SK-N-MC (cell line): ENCODE results near the gene TPRN.

Experiments
- DNase-seq: peaks from one replicate; pipeline ENCODE4 v3.0.0-alpha.2; 2011; ENCODE audit warnings: low read depth, low spot score
- H3K27ac ChIP-seq: fragments of 200-600 bp; sonication (generic); 2 replicates; pipeline ENCODE4 v1.5.1; 2016; ENCODE audit warnings: mixed run types
- H3K36me3 ChIP-seq: fragments of 200-600 bp; sonication (generic); 2 replicates; pipeline ENCODE4 v1.6.1; 2017; ENCODE audit warnings: antibody characterized with exemption, low read length, mixed read lengths; ENCODE audit not compliant: insufficient read depth
- H3K4me3 ChIP-seq: fragments of 200-600 bp; sonication (generic); 2 replicates; pipeline ENCODE4 v1.5.1; 2016
- H3K9ac ChIP-seq: fragments of 200-600 bp; sonication (generic); 2 replicates; pipeline ENCODE4 v1.8.0; 2017; ENCODE audit warnings: mixed run types, mixed read lengths; ENCODE audit not compliant: insufficient read length
- H3K9me3 ChIP-seq: fragments of 200-600 bp; sonication (generic); 2 replicates; pipeline ENCODE4 v1.6.1; 2017; ENCODE audit warnings: low read depth, mild to moderate bottlenecking, antibody characterized with exemption, low read length, moderate library complexity, mixed read lengths
- EZH2 ChIP-seq: fragments of 200-600 bp; sonication (generic); IDR thresholded peaks from one replicate; pipeline ENCODE4 v1.6.1; 2017; ENCODE audit warnings: antibody characterized with exemption
- FOXP2 ChIP-seq: optimal IDR thresholded peaks from 2 replicates; pipeline ENCODE3; 2011; ENCODE audit warnings: mild to moderate bottlenecking, moderate library complexity; ENCODE audit not compliant: insufficient read depth; ENCODE audit errors: extremely low read length, control extremely low read depth
- POLR2AphosphoS5 ChIP-seq: IDR thresholded peaks from 2 replicates; pipeline ENCODE4 v1.6.1; 2012; ENCODE audit warnings: mild to moderate bottlenecking, low read depth, low read length, borderline replicate concordance

The TPRN gene

GRCh38 chr9:137182836-137183235, 17.7 kb downstream of the TPRN start:
- DNase-seq: no peak
- H3K27ac ChIP-seq: no peak overlapping the region
- peaks cover 8% of the 10 kb centered on the region; the same call in 1 of the 2 replicates for H3K36me3 ChIP-seq

GRCh38 chr9:137181680-137182079, 18.9 kb downstream of the TPRN start:
- no peak for DNase-seq
- no peak for TF ChIP-seq EZH2
- no peak for TF ChIP-seq POLR2AphosphoS5
- TF ChIP-seq FOXP2: no peak
- Histone ChIP-seq H3K9me3 (no peaks in the 10 kb centered on the region), H3K36me3 (peaks cover 8% of the 10 kb centered on the region; the same call in 1 of the 2 replicates), H3K9ac (no peak overlapping the region), H3K27ac (no peak overlapping the region), H3K4me3 (no peak overlapping the region)

More at GRCh38 chr9:137182836-137183235, 17.7 kb downstream of the TPRN start:
- Histone ChIP-seq H3K4me3 (no peak overlapping the region), H3K9me3 (no peaks in the 10 kb centered on the region), H3K9ac (no peak overlapping the region)
- TF ChIP-seq EZH2 (no peak), FOXP2 (no peak)

GRCh38 chr9:137180491-137180890, 20.1 kb downstream of the TPRN start:
- Histone ChIP-seq H3K9me3 (no peaks in the 10 kb centered on the region), H3K27ac (no peak overlapping the region), H3K36me3 (peaks cover 8% of the 10 kb centered on the region; the same call in 1 of the 2 replicates), H3K4me3 (no peak overlapping the region), H3K9ac (no peak overlapping the region)
- no peak for DNase-seq
- TF ChIP-seq POLR2AphosphoS5 (no peak), EZH2 (no peak), FOXP2 (no peak)

GRCh38 chr9:137179761-137180160, 20.8 kb downstream of the TPRN start:
- no peak overlapping the region for H3K27ac ChIP-seq
- H3K36me3 ChIP-seq: peaks cover 8% of the 10 kb centered on the region; the same call in 1 of the 2 replicates
- H3K4me3 ChIP-seq: no peak overlapping the region
- no peak overlapping the region for H3K9ac ChIP-seq
- H3K9me3 ChIP-seq: no peaks in the 10 kb centered on the region
- no peak for DNase-seq
- no peak for TF ChIP-seq FOXP2
- TF ChIP-seq EZH2: no peak
- no peak for TF ChIP-seq POLR2AphosphoS5

- H3K9ac ChIP-seq: no peak overlapping the region
- H3K9me3 ChIP-seq: no peaks in the 10 kb centered on the region
- H3K36me3 ChIP-seq: peaks cover 8% of the 10 kb centered on the region; the same call in 1 of the 2 replicates
- H3K27ac ChIP-seq: no peak overlapping the region
- no peak for DNase-seq
- H3K4me3 ChIP-seq: no peak overlapping the region
- TF ChIP-seq FOXP2: no peak
- TF ChIP-seq POLR2AphosphoS5: no peak
- no peak for TF ChIP-seq EZH2
Measured at GRCh38 chr9:137178939-137179630, 21.5 kb downstream of the TPRN start.

GRCh38 chr9:137178201-137178938, 22.2 kb downstream of the TPRN start:
- H3K4me3 ChIP-seq: no peak overlapping the region
- peaks cover 5% of the 10 kb centered on the region; the same call in 1 of the 2 replicates for H3K36me3 ChIP-seq
- TF ChIP-seq EZH2 (no peak), FOXP2 (no peak), POLR2AphosphoS5 (no peak)
- H3K9me3 ChIP-seq: no peaks in the 10 kb centered on the region
- no peak for DNase-seq
- no peak overlapping the region for H3K27ac ChIP-seq
- no peak overlapping the region for H3K9ac ChIP-seq

- DNase-seq: no peak
- no peak overlapping the region for H3K4me3 ChIP-seq
- no peaks in the 10 kb centered on the region for H3K9me3 ChIP-seq
- no peak overlapping the region for H3K9ac ChIP-seq
- no peaks in the 10 kb centered on the region; the same call in 1 of the 2 replicates for H3K36me3 ChIP-seq
- no peak overlapping the region for H3K27ac ChIP-seq
- no peak for TF ChIP-seq FOXP2
- TF ChIP-seq POLR2AphosphoS5: no peak
- TF ChIP-seq EZH2: no peak
Measured at GRCh38 chr9:137176302-137177182, 24.0 kb downstream of the TPRN start.

- Histone ChIP-seq H3K9ac (no peak overlapping the region), H3K9me3 (no peaks in the 10 kb centered on the region), H3K4me3 (peak overlapping the region; percentile 57; the same call in 1 of the 2 replicates), H3K36me3 (no peaks in the 10 kb centered on the region; the same call in 1 of the 2 replicates), H3K27ac (no peak overlapping the region)
- no peak for DNase-seq
- TF ChIP-seq FOXP2: no peak
- TF ChIP-seq POLR2AphosphoS5: no peak; the same call in 1 of the 2 replicates
- no peak for TF ChIP-seq EZH2
Measured at GRCh38 chr9:137175345-137175961, 25.1 kb downstream of the TPRN start.
